K562 (cell line): Measurements from ENCODE around the gene PIK3CB. TPM values are rescaled to one million over a fixed set of nuclear protein-coding genes. Genes with fewer than 3 reads are reported as not detected.

Source experiments
- ATAC-seq: fragments of 200-7000 bp; cut with Tn5 transposase; 3 replicates; pipeline ENCODE4 v1.9.1; 2020; ENCODE audit warnings: moderate library complexity
- BruUV-seq: library from RNA; stranded (reverse); fragments of 400-500 nt; replicated peaks from 2 replicates; lab custom pipeline; 2021; lab: Mats Ljungman, UMichigan
- CTCF ChIA-PET: fragments of 300-600 bp; formaldehyde crosslinking; extraction: SDS; loops from one replicate; lab custom pipeline; 2021; ENCODE audit warnings: low intra/inter-chr PET ratio; lab: Yijun Ruan, JAX
- POLR2A ChIA-PET: fragments of 300-600, 350-650 bp; sonication (Branson Sonifier 250); formaldehyde crosslinking; extraction: SDS; loops from one replicate; lab custom pipeline; 2021; ENCODE audit warnings: antibody characterized with exemption, inconsistent platforms; lab: Yijun Ruan, JAX
- DNase-seq, 4 experiments: peaks; one replicate each; pipeline versions ENCODE4 v3.0.0 to v3.0.0-alpha.2; 2011 to 2018; ENCODE audit warnings: low spot score in 3 of 4, mixed read lengths in 3 of 4; ENCODE audit errors: extremely low read depth in 1 of 4
- FAIRE-seq: peaks from 2 replicates; lab custom pipeline; 2011; peaks lifted over from hg19 to GRCh38; lab: Jason Lieb, UNC
- H2AFZ ChIP-seq: 2 replicates; pipeline ENCODE4 v1.6.0; 2011; ENCODE audit warnings: low read depth, low read length, control low read depth, inconsistent platforms
- H3K27ac ChIP-seq: fragments of 200-600 bp; 3 replicates; pipeline ENCODE4 v1.8.0; 2011; ENCODE audit warnings: low read depth, mild to moderate bottlenecking, control low read depth, inconsistent platforms, low read length, moderate library complexity, mixed read lengths; ENCODE audit errors: extremely low read depth
- H3K27me3 ChIP-seq, 2 experiments: fragments of 300-600 bp in 1 of 2; 2 replicates in 1 of 2; 3 replicates in 1 of 2; pipeline versions ENCODE4 v1.6.0 to v1.8.0; 2011; ENCODE audit warnings: inconsistent platforms in 2 of 2, low read length in 2 of 2, mild to moderate bottlenecking in 1 of 2, mixed read lengths in 1 of 2, moderate library complexity in 1 of 2; ENCODE audit not compliant: control insufficient read depth in 2 of 2, insufficient read depth in 2 of 2
- H3K36me3 ChIP-seq: fragments of 300-600 bp; 3 replicates; pipeline ENCODE4 v1.8.0; 2011; ENCODE audit warnings: mild to moderate bottlenecking, low read length, inconsistent platforms; ENCODE audit not compliant: control insufficient read depth, insufficient read depth
- H3K4me1 ChIP-seq, 2 experiments: fragments of 200-600 bp in 1 of 2; replicated peaks in 1 of 2; 2 replicates in 1 of 2; 3 replicates in 1 of 2; pipeline versions ENCODE4 v1.5.1 to v1.8.0; 2011; ENCODE audit warnings: inconsistent platforms in 2 of 2, low read length in 2 of 2, mild to moderate bottlenecking in 1 of 2, mixed read lengths in 1 of 2, moderate library complexity in 1 of 2; ENCODE audit not compliant: control insufficient read depth in 2 of 2, insufficient read depth in 2 of 2
- H3K4me2 ChIP-seq: 2 replicates; pipeline ENCODE4 v1.6.1; 2011; ENCODE audit warnings: low read length, control low read depth, inconsistent platforms, mixed read lengths; ENCODE audit not compliant: insufficient read depth
- H3K4me3 ChIP-seq: fragments of 200-600 bp; sonication (generic), shearing (Covaris generic); 2 replicates; pipeline ENCODE4 v1.5.1; 2016; ENCODE audit warnings: control low read depth, inconsistent platforms
- H3K79me2 ChIP-seq: fragments of 200-600 bp; 3 replicates; pipeline ENCODE4 v1.8.0; 2011; ENCODE audit warnings: low read length, inconsistent platforms; ENCODE audit not compliant: control insufficient read depth, insufficient read depth
- H3K9ac ChIP-seq, 2 experiments: 2 replicates each; pipeline versions ENCODE4 v1.6.0 to v1.6.1; 2011; ENCODE audit warnings: low read depth in 2 of 2, low read length in 2 of 2, control low read depth in 1 of 2, inconsistent platforms in 1 of 2, mild to moderate bottlenecking in 1 of 2, mixed read lengths in 1 of 2; ENCODE audit not compliant: insufficient read depth in 1 of 2
- H3K9me1 ChIP-seq: one replicate; pipeline ENCODE4 v1.6.0; 2011; ENCODE audit warnings: inconsistent platforms, mild to moderate bottlenecking, low read length, moderate library complexity; ENCODE audit not compliant: control insufficient read depth, insufficient read depth
- H3K9me3 ChIP-seq: replicated peaks from 2 replicates; pipeline ENCODE4 v1.5.1; 2011; ENCODE audit warnings: low read depth, low read length, inconsistent platforms; ENCODE audit not compliant: control insufficient read depth, insufficient read depth
- H4K20me1 ChIP-seq: replicated peaks from 2 replicates; pipeline ENCODE4 v1.6.1; 2011; ENCODE audit warnings: low read length, inconsistent platforms, mixed read lengths; ENCODE audit not compliant: control insufficient read depth, insufficient read depth
- CHCHD3 ChIP-seq: fragments of 250-450 bp; sonication (Bioruptor Pico); IDR thresholded peaks from 2 replicates; pipeline ENCODE4 v2.1.2; 2022; ENCODE audit warnings: mild to moderate bottlenecking
- ETV5 ChIP-seq: sonication (generic); formaldehyde crosslinking; IDR thresholded peaks from 2 replicates; pipeline ENCODE4 v1.4.0; 2020; ENCODE audit warnings: low read depth, mild to moderate bottlenecking, missing genetic modification reagents
- HMG20B ChIP-seq: fragments of 250-450 bp; sonication (Bioruptor Pico); IDR thresholded peaks from 2 replicates; pipeline ENCODE4 v1.5.0; 2021; ENCODE audit warnings: mild to moderate bottlenecking
- ILK ChIP-seq: fragments of 450-650 bp; IDR thresholded peaks from 2 replicates; pipeline ENCODE4 v1.6.1; 2016; ENCODE audit warnings: missing genetic modification characterization, low read depth, mild to moderate bottlenecking, missing compliant biosample characterization, moderate library complexity, borderline replicate concordance
- MECOM ChIP-seq: fragments of 250-450 bp; sonication (Bioruptor Pico); IDR thresholded peaks from 2 replicates; pipeline ENCODE4 v1.8.0; 2022; ENCODE audit warnings: inconsistent platforms
- TAL1 ChIP-seq: fragments of 450-650 bp; IDR thresholded peaks from 2 replicates; pipeline ENCODE4 v1.6.1; 2016; ENCODE audit warnings: mild to moderate bottlenecking
- ZFX ChIP-seq: sonication (generic); formaldehyde crosslinking; IDR thresholded peaks from 2 replicates; pipeline ENCODE4 v1.8.0; 2022; ENCODE audit warnings: mild to moderate bottlenecking, missing genetic modification reagents, moderate library complexity
- ZNF318 ChIP-seq, 2 experiments: fragments of 450-650 bp; IDR thresholded peaks; 2 replicates each; pipeline ENCODE4 v1.6.1; 2016; ENCODE audit warnings: mild to moderate bottlenecking in 2 of 2, borderline replicate concordance in 1 of 2, low read depth in 1 of 2, moderate library complexity in 1 of 2
- ZNF445 ChIP-seq: fragments of 250-450 bp; sonication (Bioruptor Pico); IDR thresholded peaks from 2 replicates; pipeline ENCODE4 v1.4.0; 2020; ENCODE audit warnings: low read depth, mild to moderate bottlenecking, moderate library complexity
- WGBS: fragments of 100-300 bp; shearing (Covaris generic); methylation state at CpG from one replicate; pipeline ENCODE4 v1.1.6; 2016; ENCODE audit warnings: low coverage, mixed read lengths; ENCODE audit not compliant: insufficient coverage; ENCODE audit errors: missing lambda C conversion rate; 5-methylcytosine and 5-hydroxymethylcytosine counted together
- in situ Hi-C: fragments of 300-500 bp; cut with MboI; formaldehyde crosslinking; loops from 4 replicates; pipeline ENCODE4 v1.15.0; 2018; ENCODE audit warnings: inconsistent platforms, mixed read lengths
- intact Hi-C: fragments of 100-400 bp; cut with micrococcal nuclease; formaldehyde crosslinking; loops from 2 replicates; pipeline ENCODE4 v1.14.2; 2022
- polyA plus RNA-seq, 8 experiments: library from polyadenylated mRNA; depleted of rRNA in 4 of 8; stranded (reverse) in 5 of 8; unstranded in 3 of 8; fragments of >200 nt; fragmentation: Nextera tagmentation in 2 of 8; fragmentation: Illumina TruSeq in 1 of 8; extraction: Ambion mirVana in 2 of 8; extraction: Trizol in 1 of 8; gene quantifications; 2 replicates each; pipeline versions ENCODE4 v1.2.1 to v1.2.3, GENCODE V29; 2011 to 2014; ENCODE audit warnings: inconsistent platforms in 1 of 8, missing spikeins in 1 of 8
- total RNA-seq, 7 experiments: library from RNA; depleted of rRNA in 6 of 7; stranded (reverse); fragments of >200 nt in 6 of 7; fragmentation: Illumina TruSeq in 2 of 7; extraction: Trizol in 2 of 7; gene quantifications; 2 replicates each; pipeline versions ENCODE4 v1.2.1 to v1.2.3, GENCODE V29; 2011 to 2021; ENCODE audit warnings: low replicate concordance in 1 of 7
- TF ChIP-seq, protein P1 (sequence below): fragments of 250-450 bp; sonication (Bioruptor Pico); IDR thresholded peaks from 2 replicates; pipeline ENCODE4 v1.8.0; 2021; ENCODE audit warnings: borderline replicate concordance, mild to moderate bottlenecking, moderate library complexity; ENCODE audit not compliant: poor library complexity, severe bottlenecking

The PIK3CB gene
- total and polyA plus RNA-seq, 9 of the 15 experiments (the other 6 are each of a cell fraction or from before 2014, with no cell fraction given), result 15.3 to 62.6 (median 28.3) TPM

- DNase-seq, result no peak
- Histone ChIP-seq H3K4me1 (peaks cover 2% of the 10 kb centered on the region in 2 experiments; a peak in 3 of 5 replicates), H3K9ac (no peak overlapping the region), H3K4me2 (no peak overlapping the region), H4K20me1 (peaks cover 10% of the 10 kb centered on the region; the same call in 1 of the 2 replicates), H3K79me2 (peaks cover 94% of the 10 kb centered on the region), H3K36me3 (peaks cover 45% of the 10 kb centered on the region), H3K27me3 (no peaks in the 10 kb centered on the region), H3K9me3 (no peaks in the 10 kb centered on the region), H3K4me3 (no peak overlapping the region), H3K27ac (no peak overlapping the region), H3K9me1 (peaks cover 4% of the 10 kb centered on the region), H2AFZ (no peak overlapping the region)
- ChIA-PET POLR2A (interaction anchor here (0.5 to 2.9 kb wide), 3 partner anchors 9 to 14 kb away, joined by 3 to 14 read pairs (median 3); no protein-coding TSS in a partner anchor), CTCF (no interaction called here)
- WGBS, result 94% methylated on average over 1 of the region's 1 CpG
- BruUV-seq, result no TSS peak
- no peak for FAIRE-seq
- intact Hi-C loops (no loop called here), in situ Hi-C loops (no loop called here)
- no peak for ATAC-seq
- TF ChIP-seq, protein P1, sequence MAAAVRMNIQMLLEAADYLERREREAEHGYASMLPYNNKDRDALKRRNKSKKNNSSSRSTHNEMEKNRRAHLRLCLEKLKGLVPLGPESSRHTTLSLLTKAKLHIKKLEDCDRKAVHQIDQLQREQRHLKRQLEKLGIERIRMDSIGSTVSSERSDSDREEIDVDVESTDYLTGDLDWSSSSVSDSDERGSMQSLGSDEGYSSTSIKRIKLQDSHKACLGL, result no peak
- TF ChIP-seq ZFX (CRISPR knock-in tag) (no peak), MECOM (CRISPR knock-in tag) (no peak), ETV5 (CRISPR knock-in tag) (no peak), ILK (tag) (no peak), ZNF445 (CRISPR knock-in tag) (no peak), ZNF318 (IDR thresholded peaks at IDR 0.05; ENCODE audit: borderline replicate concordance in 1 of 2, low read depth in 1 of 2) (no peak), HMG20B (no peak), TAL1 (no peak), CHCHD3 (CRISPR knock-in tag) (no peak)
These were observed 37.2 kb downstream of the PIK3CB start for GRCh38 chr3:138797508-138798038.
